Activated CD4-positive, CD25-positive, alpha-beta regulatory T cell (primary cell): ENCODE data around the gene HS3ST5.

ENCODE experiments used
- DNase-seq, 4 experiments: peaks; one replicate each; lab custom pipeline; 2025; lab: John Stamatoyannopoulos, UW

The HS3ST5 gene

GRCh38 chr6:114342826-114343781, at the start of gene HS3ST5:
Gene HS3ST5, minus strand, starts transcription at chr6:114343023. Its CDS starts 280,178 bp downstream, at chr6:114062845.
- DNase-seq, result no peak

GRCh38 chr6:114390176-114390575, 47.4 kb upstream of the HS3ST5 start:
- no peak for DNase-seq

GRCh38 chr6:114389111-114389510, 46.3 kb upstream of the HS3ST5 start:
- no peak for DNase-seq

- no peak for DNase-seq
Measured at GRCh38 chr6:114382406-114382805, 39.6 kb upstream of the HS3ST5 start.

GRCh38 chr6:114377881-114378280, 35.1 kb upstream of the HS3ST5 start:
- DNase-seq, result no peak

- DNase-seq, result no peak
Measured at GRCh38 chr6:114376611-114377175, 33.9 kb upstream of the HS3ST5 start.

- no peak for DNase-seq
Measured at GRCh38 chr6:114375541-114376192, 32.8 kb upstream of the HS3ST5 start.

- no peak for DNase-seq
Measured at GRCh38 chr6:114367315-114367961, 24.6 kb upstream of the HS3ST5 start.

GRCh38 chr6:114366899-114367298, 24.1 kb upstream of the HS3ST5 start:
- DNase-seq, result no peak

- DNase-seq, result no peak
Measured at GRCh38 chr6:114364301-114364700, 21.5 kb upstream of the HS3ST5 start.

GRCh38 chr6:114362957-114363356, 20.1 kb upstream of the HS3ST5 start:
- DNase-seq, result no peak

GRCh38 chr6:114362396-114362795, 19.6 kb upstream of the HS3ST5 start:
- no peak for DNase-seq

GRCh38 chr6:114361036-114361435, 18.2 kb upstream of the HS3ST5 start:
- DNase-seq, result no peak

- no peak for DNase-seq
Measured at GRCh38 chr6:114355300-114355699, 12.5 kb upstream of the HS3ST5 start.

- no peak for DNase-seq
Measured at GRCh38 chr6:114354482-114354881, 11.7 kb upstream of the HS3ST5 start.

- DNase-seq, result no peak
Measured at GRCh38 chr6:114346451-114346850, 3.6 kb upstream of the HS3ST5 start.

GRCh38 chr6:114344971-114345275, 2.1 kb upstream of the HS3ST5 start:
- DNase-seq, result no peak

GRCh38 chr6:114344246-114344970, 1.6 kb upstream of the HS3ST5 start:
- DNase-seq, result no peak

GRCh38 chr6:114343782-114344144, 940 bp upstream of the HS3ST5 start:
- DNase-seq, result no peak

GRCh38 chr6:114342086-114342825, 567 bp downstream of the HS3ST5 start:
- DNase-seq, result no peak

- no peak for DNase-seq
Measured at GRCh38 chr6:114339706-114340105, 3.1 kb downstream of the HS3ST5 start.
